ENCODE results near the gene PPIB. TPM values are rescaled to one million over a fixed set of nuclear protein-coding genes. Genes with fewer than 3 reads are reported as not detected.
A peak's percentile ranks its signal among the peaks of the same experiment; 100 is the strongest.

The PPIB gene
- total and polyA plus RNA-seq, 2 experiments from 2014 or later = 398 to 870 TPM

DNA sequence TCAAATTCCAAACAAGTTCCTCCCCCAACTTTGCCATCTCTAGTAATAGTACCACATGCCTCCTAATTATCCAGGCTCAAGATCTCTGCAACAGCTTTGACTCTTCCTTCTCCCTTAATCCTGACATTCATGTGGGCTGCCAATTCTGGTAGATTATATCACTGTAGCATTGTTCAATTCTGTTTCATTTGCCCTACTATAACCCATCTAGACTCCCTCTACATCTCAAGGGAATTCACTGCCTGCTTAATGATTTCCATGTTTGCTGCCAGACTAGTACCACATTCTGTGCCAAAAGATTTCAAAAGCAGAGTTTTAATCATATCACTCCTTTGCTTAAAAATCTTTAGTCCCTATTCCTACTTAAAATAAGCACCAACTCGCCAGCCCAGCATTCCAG is 34.6 kb upstream of the PPIB start:
- Histone ChIP-seq H4K20me1 (replicated peaks; ENCODE audit: insufficient read depth) (no peaks in the 10 kb centered on the region), H3F3A (replicated peaks; ENCODE audit: low read depth) (no peaks in the 10 kb centered on the region), H2AFZ (no peak overlapping the region), H3K9me2 (ENCODE audit: insufficient read depth) (no peaks in the 10 kb centered on the region), H3K27me3 (ENCODE audit: insufficient read depth) (no peaks in the 10 kb centered on the region), H3K4me1 (ENCODE audit: insufficient read depth) (no peaks in the 10 kb centered on the region), H3K27ac (ENCODE audit: low read depth) (no peak overlapping the region), H3K36me3 (ENCODE audit: insufficient read depth) (0 out of 2 replicates have a peak, but pooled peaks cover 6% of the 10 kb centered on the region), H3K79me2 (replicated peaks; ENCODE audit: insufficient read depth) (no peaks in the 10 kb centered on the region), H3K4me3 (no peak overlapping the region), H3K4me2 (no peak overlapping the region)
- Mint-ChIP-seq H3K4me3 (no peak overlapping the region), H3K27ac (no peak overlapping the region), H3K36me3 (ENCODE audit: low read depth) (0 out of 3 replicates have a peak, but pooled peaks cover 4% of the 10 kb centered on the region), H3K27me3 (ENCODE audit: insufficient read depth, low read depth, poor library complexity) (peaks cover under 1% of the 10 kb centered on the region), H3K9me3 (no peaks in the 10 kb centered on the region), H3K4me1 (no peaks in the 10 kb centered on the region; the same call in 2 of the 3 replicates)
- ATAC-seq (no peak), DNase-seq (ENCODE audit: low spot score) (no peak)
- TF ChIP-seq EZH2phosphoT487 (IDR thresholded peaks at IDR 0.05; ENCODE audit: unreplicated experiment) = no peak
- TF ChIP-seq JUNB (IDR thresholded peaks at IDR 0.05; ENCODE audit: unreplicated experiment) = no peak
- TF ChIP-seq, protein P1, sequence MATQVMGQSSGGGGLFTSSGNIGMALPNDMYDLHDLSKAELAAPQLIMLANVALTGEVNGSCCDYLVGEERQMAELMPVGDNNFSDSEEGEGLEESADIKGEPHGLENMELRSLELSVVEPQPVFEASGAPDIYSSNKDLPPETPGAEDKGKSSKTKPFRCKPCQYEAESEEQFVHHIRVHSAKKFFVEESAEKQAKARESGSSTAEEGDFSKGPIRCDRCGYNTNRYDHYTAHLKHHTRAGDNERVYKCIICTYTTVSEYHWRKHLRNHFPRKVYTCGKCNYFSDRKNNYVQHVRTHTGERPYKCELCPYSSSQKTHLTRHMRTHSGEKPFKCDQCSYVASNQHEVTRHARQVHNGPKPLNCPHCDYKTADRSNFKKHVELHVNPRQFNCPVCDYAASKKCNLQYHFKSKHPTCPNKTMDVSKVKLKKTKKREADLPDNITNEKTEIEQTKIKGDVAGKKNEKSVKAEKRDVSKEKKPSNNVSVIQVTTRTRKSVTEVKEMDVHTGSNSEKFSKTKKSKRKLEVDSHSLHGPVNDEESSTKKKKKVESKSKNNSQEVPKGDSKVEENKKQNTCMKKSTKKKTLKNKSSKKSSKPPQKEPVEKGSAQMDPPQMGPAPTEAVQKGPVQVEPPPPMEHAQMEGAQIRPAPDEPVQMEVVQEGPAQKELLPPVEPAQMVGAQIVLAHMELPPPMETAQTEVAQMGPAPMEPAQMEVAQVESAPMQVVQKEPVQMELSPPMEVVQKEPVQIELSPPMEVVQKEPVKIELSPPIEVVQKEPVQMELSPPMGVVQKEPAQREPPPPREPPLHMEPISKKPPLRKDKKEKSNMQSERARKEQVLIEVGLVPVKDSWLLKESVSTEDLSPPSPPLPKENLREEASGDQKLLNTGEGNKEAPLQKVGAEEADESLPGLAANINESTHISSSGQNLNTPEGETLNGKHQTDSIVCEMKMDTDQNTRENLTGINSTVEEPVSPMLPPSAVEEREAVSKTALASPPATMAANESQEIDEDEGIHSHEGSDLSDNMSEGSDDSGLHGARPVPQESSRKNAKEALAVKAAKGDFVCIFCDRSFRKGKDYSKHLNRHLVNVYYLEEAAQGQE (IDR thresholded peaks at IDR 0.05; ENCODE audit: unreplicated experiment) = no peak
- TF ChIP-seq ZNF331 (CRISPR knock-in tag; IDR thresholded peaks at IDR 0.05; ENCODE audit: low read depth) = no peak
- TF ChIP-seq STAT1 (IDR thresholded peaks at IDR 0.05; ENCODE audit: unreplicated experiment) = no peak
- TF ChIP-seq CREB1 (CRISPR knock-in tag; IDR thresholded peaks at IDR 0.05; ENCODE audit: low read depth) = no peak
- no peak for TF ChIP-seq EZH2 (IDR thresholded peaks at IDR 0.05; ENCODE audit: low read depth, unreplicated experiment)
- TF ChIP-seq, protein P2, sequence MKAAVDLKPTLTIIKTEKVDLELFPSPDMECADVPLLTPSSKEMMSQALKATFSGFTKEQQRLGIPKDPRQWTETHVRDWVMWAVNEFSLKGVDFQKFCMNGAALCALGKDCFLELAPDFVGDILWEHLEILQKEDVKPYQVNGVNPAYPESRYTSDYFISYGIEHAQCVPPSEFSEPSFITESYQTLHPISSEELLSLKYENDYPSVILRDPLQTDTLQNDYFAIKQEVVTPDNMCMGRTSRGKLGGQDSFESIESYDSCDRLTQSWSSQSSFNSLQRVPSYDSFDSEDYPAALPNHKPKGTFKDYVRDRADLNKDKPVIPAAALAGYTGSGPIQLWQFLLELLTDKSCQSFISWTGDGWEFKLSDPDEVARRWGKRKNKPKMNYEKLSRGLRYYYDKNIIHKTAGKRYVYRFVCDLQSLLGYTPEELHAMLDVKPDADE (IDR thresholded peaks at IDR 0.05) = no peak
- TF ChIP-seq ZNF114 (CRISPR knock-in tag; IDR thresholded peaks at IDR 0.05) = no peak

DNA sequence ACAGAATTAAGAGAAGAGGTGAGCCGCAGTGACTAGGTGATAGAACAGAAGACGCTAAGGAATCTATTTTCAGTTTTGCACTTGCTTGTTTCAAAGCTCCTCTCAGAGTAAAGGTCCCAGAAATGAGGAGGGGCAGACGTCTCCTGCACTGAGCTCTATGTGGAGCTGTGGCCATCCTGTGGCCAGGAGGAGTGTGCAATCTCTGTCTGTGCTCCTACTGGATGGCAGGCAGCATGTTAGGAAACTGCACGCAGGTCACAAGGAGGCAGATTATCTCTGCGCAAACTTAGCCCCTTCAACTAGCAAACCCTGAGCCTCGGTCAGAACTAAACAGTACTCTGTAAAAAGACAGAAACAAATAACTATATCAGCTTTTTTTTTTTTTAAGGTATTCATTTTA is 31.1 kb upstream of the PPIB start:
- Mint-ChIP-seq H3K9me3 (no peaks in the 10 kb centered on the region), H3K36me3 (ENCODE audit: low read depth) (no peaks in the 10 kb centered on the region), H3K27me3 (ENCODE audit: insufficient read depth, low read depth, poor library complexity) (no peaks in the 10 kb centered on the region), H3K27ac (no peak overlapping the region), H3K4me3 (no peak overlapping the region), H3K4me1 (peaks cover 5% of the 10 kb centered on the region; the same call in 1 of the 3 replicates)
- Histone ChIP-seq H3K4me1 (ENCODE audit: insufficient read depth) (no peaks in the 10 kb centered on the region), H3F3A (replicated peaks; ENCODE audit: low read depth) (no peaks in the 10 kb centered on the region), H3K27ac (ENCODE audit: low read depth) (no peak overlapping the region), H3K79me2 (replicated peaks; ENCODE audit: insufficient read depth) (no peaks in the 10 kb centered on the region), H3K4me3 (no peak overlapping the region), H3K4me2 (no peak overlapping the region), H2AFZ (no peak overlapping the region), H4K20me1 (replicated peaks; ENCODE audit: insufficient read depth) (no peaks in the 10 kb centered on the region), H3K36me3 (ENCODE audit: insufficient read depth) (no peaks in the 10 kb centered on the region), H3K9me2 (ENCODE audit: insufficient read depth) (no peaks in the 10 kb centered on the region), H3K27me3 (ENCODE audit: insufficient read depth) (no peaks in the 10 kb centered on the region)
- ATAC-seq = peak; percentile 68
- TF ChIP-seq, protein P3, sequence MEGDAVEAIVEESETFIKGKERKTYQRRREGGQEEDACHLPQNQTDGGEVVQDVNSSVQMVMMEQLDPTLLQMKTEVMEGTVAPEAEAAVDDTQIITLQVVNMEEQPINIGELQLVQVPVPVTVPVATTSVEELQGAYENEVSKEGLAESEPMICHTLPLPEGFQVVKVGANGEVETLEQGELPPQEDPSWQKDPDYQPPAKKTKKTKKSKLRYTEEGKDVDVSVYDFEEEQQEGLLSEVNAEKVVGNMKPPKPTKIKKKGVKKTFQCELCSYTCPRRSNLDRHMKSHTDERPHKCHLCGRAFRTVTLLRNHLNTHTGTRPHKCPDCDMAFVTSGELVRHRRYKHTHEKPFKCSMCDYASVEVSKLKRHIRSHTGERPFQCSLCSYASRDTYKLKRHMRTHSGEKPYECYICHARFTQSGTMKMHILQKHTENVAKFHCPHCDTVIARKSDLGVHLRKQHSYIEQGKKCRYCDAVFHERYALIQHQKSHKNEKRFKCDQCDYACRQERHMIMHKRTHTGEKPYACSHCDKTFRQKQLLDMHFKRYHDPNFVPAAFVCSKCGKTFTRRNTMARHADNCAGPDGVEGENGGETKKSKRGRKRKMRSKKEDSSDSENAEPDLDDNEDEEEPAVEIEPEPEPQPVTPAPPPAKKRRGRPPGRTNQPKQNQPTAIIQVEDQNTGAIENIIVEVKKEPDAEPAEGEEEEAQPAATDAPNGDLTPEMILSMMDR (conservative IDR thresholded peaks at IDR 0.05; ENCODE audit: low read depth in 2 of 2) = peak in 1 of 2 experiments; percentile 48; a peak in 2 of 4 replicates
- TF ChIP-seq NANOG (IDR thresholded peaks at IDR 0.05; ENCODE audit: borderline replicate concordance) = no peak
- peak; percentile 16 for DNase-seq (ENCODE audit: low spot score)
